Left ventricle myocardium inferior (tissue), 1 donor: Measurements from ENCODE around the gene DENND5A. TPM values are rescaled to one million over a fixed set of nuclear protein-coding genes. Genes with fewer than 3 reads are reported as not detected.

Experiments used
- DNase-seq: peaks from one replicate; pipeline ENCODE4 v3.0.0-alpha.2; 2020
- H3K27ac ChIP-seq: fragments of 200-600 bp; replicated peaks from 2 replicates; pipeline ENCODE4 v1.8.0; 2021
- H3K27me3 ChIP-seq: fragments of 200-600 bp; 2 replicates; pipeline ENCODE4 v1.8.0; 2021; ENCODE audit warnings: low read depth
- H3K36me3 ChIP-seq: fragments of 200-600 bp; 2 replicates; pipeline ENCODE4 v1.8.0; 2021
- H3K4me1 ChIP-seq: fragments of 200-600 bp; 2 replicates; pipeline ENCODE4 v1.8.0; 2021
- H3K4me3 ChIP-seq: fragments of 200-600 bp; 2 replicates; pipeline ENCODE4 v1.8.0; 2021; ENCODE audit warnings: mild to moderate bottlenecking, moderate library complexity
- H3K9me3 ChIP-seq: fragments of 200-600 bp; replicated peaks from 2 replicates; pipeline ENCODE4 v1.8.0; 2021
- intact Hi-C: fragments of 100-400 bp; cut with micrococcal nuclease; formaldehyde crosslinking; loops from one replicate; pipeline ENCODE4 v1.11.0; 2022
- total RNA-seq: library from RNA; stranded (reverse); fragmentation: NEBNext Ultra II Directional; extraction: Animal tissue kit (Norgen Biotek cat#: 25700); gene quantifications from one replicate; pipeline ENCODE4 v1.2.1, GENCODE V29; 2021
- TF ChIP-seq, protein P1 (sequence below): fragments of 200-600 bp; IDR thresholded peaks from 2 replicates; pipeline ENCODE4 v1.8.0; 2021; ENCODE audit warnings: antibody characterized with exemption, mild to moderate bottlenecking, borderline replicate concordance
- donor health status: DM: no; HTN: yes; CAD: no; lungs with severe emphysema.

DENND5A gene
- total RNA-seq, 1 donor from 2014 or later, result 117 TPM

DNA sequence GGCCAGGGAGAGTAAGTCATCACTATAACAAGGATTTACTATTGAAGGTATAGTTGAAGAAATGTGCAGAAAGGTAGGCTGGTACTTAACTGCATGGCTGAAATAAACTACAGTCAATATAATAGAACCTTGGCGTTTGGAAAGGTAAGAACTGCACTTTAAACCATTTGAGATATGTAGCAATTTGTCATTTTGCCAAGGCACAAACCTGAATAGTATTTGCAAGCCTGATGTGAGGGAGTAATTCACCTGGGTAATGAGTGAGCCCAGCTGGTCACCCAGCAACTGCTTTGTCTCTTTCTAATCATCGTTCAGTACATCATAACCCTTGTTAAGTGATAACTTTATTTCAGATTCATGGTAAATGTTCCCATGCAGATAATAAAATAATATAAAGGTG lies 111.5 kb downstream of the DENND5A start:
- H3K9me3 ChIP-seq, result no peaks in the 10 kb centered on the region
- intact Hi-C loops, result no loop called here
- DNase-seq, result no peak
- no peak overlapping the region for H3K27ac ChIP-seq
- H3K27me3 ChIP-seq, result no peaks in the 10 kb centered on the region
- H3K36me3 ChIP-seq, result peaks cover 77% of the 10 kb centered on the region
- TF ChIP-seq, protein P1, sequence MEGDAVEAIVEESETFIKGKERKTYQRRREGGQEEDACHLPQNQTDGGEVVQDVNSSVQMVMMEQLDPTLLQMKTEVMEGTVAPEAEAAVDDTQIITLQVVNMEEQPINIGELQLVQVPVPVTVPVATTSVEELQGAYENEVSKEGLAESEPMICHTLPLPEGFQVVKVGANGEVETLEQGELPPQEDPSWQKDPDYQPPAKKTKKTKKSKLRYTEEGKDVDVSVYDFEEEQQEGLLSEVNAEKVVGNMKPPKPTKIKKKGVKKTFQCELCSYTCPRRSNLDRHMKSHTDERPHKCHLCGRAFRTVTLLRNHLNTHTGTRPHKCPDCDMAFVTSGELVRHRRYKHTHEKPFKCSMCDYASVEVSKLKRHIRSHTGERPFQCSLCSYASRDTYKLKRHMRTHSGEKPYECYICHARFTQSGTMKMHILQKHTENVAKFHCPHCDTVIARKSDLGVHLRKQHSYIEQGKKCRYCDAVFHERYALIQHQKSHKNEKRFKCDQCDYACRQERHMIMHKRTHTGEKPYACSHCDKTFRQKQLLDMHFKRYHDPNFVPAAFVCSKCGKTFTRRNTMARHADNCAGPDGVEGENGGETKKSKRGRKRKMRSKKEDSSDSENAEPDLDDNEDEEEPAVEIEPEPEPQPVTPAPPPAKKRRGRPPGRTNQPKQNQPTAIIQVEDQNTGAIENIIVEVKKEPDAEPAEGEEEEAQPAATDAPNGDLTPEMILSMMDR, result no peak
- H3K4me1 ChIP-seq, result peaks cover 14% of the 10 kb centered on the region
- H3K4me3 ChIP-seq, result no peak overlapping the region

DNA sequence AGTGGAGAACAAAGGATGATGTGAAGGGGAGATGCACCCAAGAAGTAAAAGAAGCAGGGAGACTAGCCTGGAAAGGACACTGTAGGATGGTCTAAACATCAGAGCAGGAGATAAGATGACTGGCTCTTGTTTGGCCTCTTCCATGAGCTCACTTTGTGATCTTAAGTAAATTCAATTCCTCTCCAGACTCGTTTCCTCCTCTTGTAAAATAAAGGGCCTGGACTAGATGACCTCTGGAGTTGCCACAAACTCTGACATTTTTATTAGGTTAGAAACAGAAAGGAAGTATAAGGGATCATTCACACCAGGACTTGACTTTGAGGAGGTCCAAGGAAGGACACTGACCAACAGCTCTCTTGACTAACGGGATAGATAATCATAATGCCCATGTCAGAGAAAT lies 113.5 kb downstream of the DENND5A start:
- intact Hi-C loops, result no loop called here
- H3K36me3 ChIP-seq, result peaks cover 79% of the 10 kb centered on the region
- H3K27ac ChIP-seq, result no peak overlapping the region

DNA sequence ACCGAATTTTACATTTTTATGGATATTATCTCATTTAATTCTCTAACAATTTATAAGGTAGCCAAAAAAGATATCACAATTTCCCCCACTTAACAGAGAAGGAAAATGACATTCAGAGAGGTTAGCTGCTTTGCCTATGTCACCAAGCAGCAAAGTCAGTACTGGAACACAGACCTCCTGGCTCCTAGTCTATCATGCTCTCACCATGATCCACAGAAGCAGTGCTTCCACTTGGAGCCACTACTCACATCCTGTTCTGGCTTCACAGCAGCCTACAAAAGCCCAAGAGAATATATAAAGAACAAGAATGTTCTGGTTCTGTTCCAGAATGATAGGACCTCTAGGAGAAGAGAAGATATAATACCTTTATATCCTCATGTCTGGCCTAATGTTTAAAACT lies 114.2 kb downstream of the DENND5A start:
- Histone ChIP-seq H3K27ac (no peak overlapping the region), H3K27me3 (no peaks in the 10 kb centered on the region), H3K36me3 (peaks cover 80% of the 10 kb centered on the region), H3K9me3 (no peaks in the 10 kb centered on the region), H3K4me3 (no peak overlapping the region), H3K4me1 (peaks cover 14% of the 10 kb centered on the region)
- intact Hi-C loops, result no loop called here
- TF ChIP-seq, protein P1, result no peak
- no peak for DNase-seq

More for the DNA sequence above, 113.5 kb downstream of the DENND5A start:
- DNase-seq, result no peak
- Histone ChIP-seq H3K4me1 (peaks cover 14% of the 10 kb centered on the region), H3K9me3 (no peaks in the 10 kb centered on the region), H3K4me3 (no peak overlapping the region), H3K27me3 (no peaks in the 10 kb centered on the region)
- TF ChIP-seq, protein P1, result no peak

DNA sequence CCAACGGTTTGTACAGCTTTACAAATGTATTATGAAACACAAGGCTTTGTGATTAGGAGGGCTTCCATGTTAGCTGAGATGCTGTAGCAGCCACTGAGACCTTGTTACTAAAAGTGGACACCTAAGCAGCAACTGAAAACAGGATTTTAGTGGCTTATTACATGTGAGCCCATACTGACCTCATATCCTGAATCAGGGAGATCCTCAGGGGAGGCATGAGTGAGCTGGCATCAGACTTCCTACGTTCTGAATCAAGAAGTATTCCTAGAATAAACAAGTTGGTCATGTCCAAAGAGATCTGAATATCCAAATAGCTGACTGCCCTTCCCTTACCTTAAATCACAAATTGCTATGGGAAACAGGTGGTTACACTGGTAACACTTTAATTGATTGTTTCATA lies 114.6 kb downstream of the DENND5A start:
- Histone ChIP-seq H3K27ac (no peak overlapping the region), H3K4me3 (no peak overlapping the region), H3K9me3 (no peaks in the 10 kb centered on the region), H3K36me3 (peaks cover 83% of the 10 kb centered on the region), H3K4me1 (peaks cover 14% of the 10 kb centered on the region), H3K27me3 (no peaks in the 10 kb centered on the region)
- TF ChIP-seq, protein P1, result no peak
- no peak for DNase-seq
- intact Hi-C loops, result no loop called here

DNA sequence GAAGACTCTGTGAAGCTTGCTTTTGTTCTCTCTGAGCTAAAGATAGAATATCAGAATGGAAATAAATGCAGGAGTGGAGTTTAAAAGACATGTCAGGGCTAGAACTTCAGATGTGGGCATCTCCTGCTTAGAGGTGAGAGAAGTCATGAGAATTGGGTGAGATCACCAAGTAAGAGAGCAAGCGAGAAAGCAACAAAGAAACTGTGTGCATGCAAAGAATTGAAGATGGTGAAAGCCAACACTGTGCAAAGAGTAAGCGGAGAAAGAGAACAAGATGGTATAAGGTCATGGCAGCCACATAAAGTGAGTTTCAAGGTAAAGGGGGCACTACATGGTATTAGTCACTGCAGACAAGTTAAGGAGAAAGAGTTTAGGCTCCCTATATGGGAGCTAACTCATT lies 116.4 kb downstream of the DENND5A start:
- Histone ChIP-seq H3K36me3 (peaks cover 92% of the 10 kb centered on the region), H3K4me3 (no peak overlapping the region), H3K27ac (no peak overlapping the region), H3K4me1 (peaks cover 14% of the 10 kb centered on the region), H3K27me3 (no peaks in the 10 kb centered on the region), H3K9me3 (no peaks in the 10 kb centered on the region)
- intact Hi-C loops, result no loop called here
- DNase-seq, result no peak
- TF ChIP-seq, protein P1, result no peak

DNA sequence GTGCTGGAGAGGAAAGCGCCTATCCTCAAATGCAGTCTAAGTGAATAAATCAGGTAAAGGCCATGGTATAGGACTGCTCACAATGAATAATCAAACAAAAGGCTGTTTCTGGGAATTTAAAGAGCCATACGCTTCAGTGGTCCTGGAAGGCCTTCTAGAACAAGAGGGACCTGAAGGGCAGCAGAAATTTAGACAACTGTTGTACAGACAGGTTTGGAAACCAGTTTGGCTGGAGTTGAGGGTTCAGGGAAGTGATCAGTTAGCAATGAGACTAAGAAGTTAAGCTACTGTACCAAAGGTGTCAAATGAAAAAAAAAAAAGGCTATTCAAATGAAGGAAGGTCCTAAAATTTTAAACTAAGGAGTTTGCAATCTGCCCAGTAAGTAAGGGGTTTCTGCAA lies 117.1 kb downstream of the DENND5A start:
- DNase-seq, result no peak
- Histone ChIP-seq H3K27ac (no peak overlapping the region), H3K27me3 (no peaks in the 10 kb centered on the region), H3K4me3 (no peak overlapping the region), H3K36me3 (peaks cover 94% of the 10 kb centered on the region), H3K9me3 (no peaks in the 10 kb centered on the region), H3K4me1 (peaks cover 14% of the 10 kb centered on the region)
- intact Hi-C loops, result no loop called here
- TF ChIP-seq, protein P1, result no peak
